ENCODE measurements around the gene STEAP4.

The STEAP4 gene

GRCh38 chr7:88239852-88240251 lies 66.8 kb downstream of the STEAP4 start:
- no peak for TF ChIP-seq CTCF (IDR thresholded peaks at IDR 0.05; ENCODE audit: borderline replicate concordance, control extremely low read depth, extremely low read depth, insufficient read depth, missing control alignments)
- DNase-seq (ENCODE audit: low spot score) = no peak
- in situ Hi-C loops (cut with MboI; ENCODE audit: low sequenced_read_pairs, unreplicated experiment) = no loop called here

GRCh38 chr7:88233828-88234227 lies 72.9 kb downstream of the STEAP4 start:
- in situ Hi-C loops (cut with MboI; ENCODE audit: low sequenced_read_pairs, unreplicated experiment) = no loop called here
- no peak for TF ChIP-seq CTCF (IDR thresholded peaks at IDR 0.05; ENCODE audit: borderline replicate concordance, control extremely low read depth, extremely low read depth, insufficient read depth, missing control alignments)
- no peak for DNase-seq (ENCODE audit: low spot score)

GRCh38 chr7:88230646-88231045 lies 76.0 kb downstream of the STEAP4 start:
- TF ChIP-seq CTCF (IDR thresholded peaks at IDR 0.05; ENCODE audit: borderline replicate concordance, control extremely low read depth, extremely low read depth, insufficient read depth, missing control alignments) = no peak
- in situ Hi-C loops (cut with MboI; ENCODE audit: low sequenced_read_pairs, unreplicated experiment) = no loop called here
- DNase-seq (ENCODE audit: low spot score) = no peak

GRCh38 chr7:88229302-88229995 lies 77.2 kb downstream of the STEAP4 start:
- in situ Hi-C loops (cut with MboI; ENCODE audit: low sequenced_read_pairs, unreplicated experiment) = no loop called here
- no peak for TF ChIP-seq CTCF (IDR thresholded peaks at IDR 0.05; ENCODE audit: borderline replicate concordance, control extremely low read depth, extremely low read depth, insufficient read depth, missing control alignments)
- no peak for DNase-seq (ENCODE audit: low spot score)

GRCh38 chr7:88226886-88227516 lies 79.7 kb downstream of the STEAP4 start:
- DNase-seq (ENCODE audit: low spot score) = no peak
- no peak for TF ChIP-seq CTCF (IDR thresholded peaks at IDR 0.05; ENCODE audit: borderline replicate concordance, control extremely low read depth, extremely low read depth, insufficient read depth, missing control alignments)
- in situ Hi-C loops (cut with MboI; ENCODE audit: low sequenced_read_pairs, unreplicated experiment) = no loop called here

GRCh38 chr7:88226201-88226600 lies 80.5 kb downstream of the STEAP4 start:
- in situ Hi-C loops (cut with MboI; ENCODE audit: low sequenced_read_pairs, unreplicated experiment) = no loop called here
- no peak for TF ChIP-seq CTCF (IDR thresholded peaks at IDR 0.05; ENCODE audit: borderline replicate concordance, control extremely low read depth, extremely low read depth, insufficient read depth, missing control alignments)
- DNase-seq (ENCODE audit: low spot score) = no peak

All from GM13976 (cell line).